Hematopoietic multipotent progenitor cell (in vitro differentiated cells): ENCODE measurements around the gene MAP2K2. TPM values are rescaled to one million over a fixed set of nuclear protein-coding genes. Genes with fewer than 3 reads are reported as not detected.

Experiments used
- DNase-seq, 3 donors: peaks; one replicate each; pipeline ENCODE4 v3.0.0-alpha.2; 2011 to 2015; ENCODE audit warnings: low read depth in 2 of 3, low spot score in 2 of 3
- total RNA-seq: library from RNA; depleted of rRNA; stranded (reverse); fragments of >200 nt; gene quantifications from one replicate; pipeline ENCODE4 v1.2.3, GENCODE V29; 2012

MAP2K2 gene
- total RNA-seq, 1 donor: 136 TPM

DNA sequence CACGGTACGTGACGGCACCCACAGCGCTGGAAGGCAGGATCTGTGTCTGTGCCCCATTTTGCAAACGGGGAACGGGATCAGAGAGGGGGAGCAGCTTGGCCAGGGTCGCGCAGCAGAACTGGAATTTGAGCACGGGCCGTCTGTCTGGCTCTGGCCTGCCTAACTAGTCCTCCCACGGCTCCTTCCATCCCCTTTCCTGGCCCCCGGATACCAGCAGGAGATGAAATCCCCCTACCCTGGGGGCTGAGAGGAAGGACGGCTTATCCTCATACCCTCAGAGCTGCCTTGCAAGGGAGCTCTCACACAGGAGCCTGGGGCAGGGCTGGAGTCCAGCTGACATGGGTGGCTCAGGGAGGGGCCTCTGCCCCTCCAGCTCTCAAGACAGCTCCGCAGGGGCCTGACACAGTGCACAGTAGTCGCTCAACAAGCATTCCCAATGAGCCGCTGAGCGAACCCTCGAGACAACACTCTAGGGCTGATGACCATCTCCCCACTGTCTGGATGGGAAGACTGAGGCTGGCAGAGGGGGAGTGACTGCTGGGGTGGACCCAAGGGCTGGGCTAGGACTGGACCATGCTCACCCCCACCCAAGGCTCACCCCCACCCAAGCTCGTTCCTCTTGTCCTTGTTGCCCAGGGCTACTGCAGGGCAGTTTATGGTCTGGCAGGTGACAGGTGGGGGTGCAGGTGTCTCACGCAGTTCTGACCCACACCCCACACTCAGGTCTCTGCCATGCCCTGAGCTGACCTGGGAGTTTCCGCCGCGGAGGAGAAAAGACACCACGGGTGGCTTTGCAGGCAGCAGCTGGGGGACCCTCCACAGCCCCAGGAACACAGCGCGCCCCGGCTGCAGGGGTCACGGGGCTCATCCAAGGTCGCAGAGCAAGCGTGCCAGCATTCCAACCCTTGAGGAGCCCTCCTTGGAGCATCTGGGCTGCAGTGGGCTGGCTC lies 61.2 kb downstream of the MAP2K2 start:
- DNase-seq: no peak

DNA sequence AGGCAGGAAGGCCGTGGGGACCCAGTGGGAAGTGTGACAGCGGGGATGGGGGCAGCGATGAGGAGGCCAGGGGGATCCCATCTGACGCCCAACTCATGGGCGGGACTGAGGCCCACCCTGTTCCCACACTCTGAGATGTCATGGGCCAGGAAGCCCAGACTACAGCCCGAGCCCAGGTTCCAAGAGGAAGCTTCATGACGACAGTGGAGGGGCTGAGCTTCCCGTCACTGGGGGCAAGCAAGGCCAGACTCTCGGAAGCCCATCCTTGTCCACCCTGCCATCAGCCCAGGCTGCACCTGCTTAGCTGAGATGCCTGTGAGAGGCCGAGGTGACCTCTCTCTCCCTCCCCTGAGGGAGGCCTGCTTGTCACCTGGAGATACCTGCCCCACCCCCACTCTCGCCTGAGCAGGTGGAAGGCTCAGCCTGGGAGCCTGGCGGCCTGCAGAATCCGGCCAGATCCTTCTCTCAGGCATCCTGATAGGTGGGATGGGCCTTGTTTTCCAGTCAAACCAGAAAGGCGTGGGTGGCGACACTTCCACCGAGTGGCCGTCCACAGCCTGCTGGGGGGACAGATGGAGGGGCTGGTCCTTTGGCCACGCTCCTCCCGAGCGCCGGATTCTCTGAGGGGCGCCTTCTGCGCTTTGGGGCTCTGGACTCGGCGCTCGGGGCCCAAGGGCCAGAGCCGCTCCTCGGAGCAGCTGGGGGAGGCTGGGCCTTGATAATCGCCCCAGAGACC lies 62.1 kb downstream of the MAP2K2 start:
- no peak for DNase-seq

DNA sequence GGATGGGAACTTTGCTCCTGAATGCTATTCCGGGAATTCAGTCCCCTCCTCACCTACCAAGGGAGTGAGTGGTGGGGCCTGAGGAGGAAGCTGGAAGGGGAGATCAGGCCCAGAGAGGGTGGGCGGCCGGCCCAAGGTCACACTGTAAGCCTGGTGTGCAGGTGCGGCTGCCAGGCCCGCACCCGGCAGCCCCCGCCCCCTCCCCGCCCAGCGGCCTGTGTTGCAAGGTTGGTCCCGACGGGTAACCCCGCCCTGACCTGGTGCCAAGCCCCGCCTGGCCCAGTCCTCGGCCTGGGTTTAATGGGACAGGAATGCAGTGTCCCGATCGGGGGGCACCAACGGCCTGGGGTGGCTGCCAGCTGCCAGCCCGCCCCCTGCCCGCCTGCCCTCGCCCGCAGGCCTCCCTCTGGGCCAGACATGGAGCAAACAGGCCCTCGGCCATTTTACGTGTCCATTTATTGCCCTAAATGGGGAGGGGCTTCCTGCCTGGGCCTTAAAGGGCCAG lies 62.7 kb downstream of the MAP2K2 start:
- no peak for DNase-seq

DNA sequence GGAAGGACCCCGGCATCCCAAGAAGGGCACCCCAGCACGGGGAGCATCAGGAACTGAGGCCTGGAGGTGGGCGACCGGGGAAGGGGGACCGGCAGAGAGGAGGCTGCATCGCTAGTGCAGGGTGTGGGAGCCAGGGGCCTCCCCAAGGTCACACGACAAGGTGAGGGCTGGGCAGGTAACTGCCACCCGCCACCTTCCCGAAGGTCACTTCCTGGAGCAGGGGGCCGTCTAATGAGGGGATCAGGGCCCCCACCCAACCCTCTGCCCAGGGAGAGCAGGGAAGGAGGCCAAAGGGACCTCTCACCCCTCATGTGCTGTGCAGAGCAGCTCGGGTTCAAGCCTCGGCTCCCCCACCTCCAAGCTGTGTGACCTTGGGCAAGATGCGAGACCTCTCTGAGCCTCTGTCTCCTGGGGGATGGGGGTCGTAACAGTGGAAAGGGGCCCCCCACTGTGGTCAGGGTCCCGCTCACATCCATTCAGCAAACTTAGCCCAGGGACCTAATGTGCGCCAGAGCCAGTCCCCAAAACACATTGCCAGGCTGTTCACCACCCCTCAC lies 63.2 kb downstream of the MAP2K2 start:
- no peak for DNase-seq

DNA sequence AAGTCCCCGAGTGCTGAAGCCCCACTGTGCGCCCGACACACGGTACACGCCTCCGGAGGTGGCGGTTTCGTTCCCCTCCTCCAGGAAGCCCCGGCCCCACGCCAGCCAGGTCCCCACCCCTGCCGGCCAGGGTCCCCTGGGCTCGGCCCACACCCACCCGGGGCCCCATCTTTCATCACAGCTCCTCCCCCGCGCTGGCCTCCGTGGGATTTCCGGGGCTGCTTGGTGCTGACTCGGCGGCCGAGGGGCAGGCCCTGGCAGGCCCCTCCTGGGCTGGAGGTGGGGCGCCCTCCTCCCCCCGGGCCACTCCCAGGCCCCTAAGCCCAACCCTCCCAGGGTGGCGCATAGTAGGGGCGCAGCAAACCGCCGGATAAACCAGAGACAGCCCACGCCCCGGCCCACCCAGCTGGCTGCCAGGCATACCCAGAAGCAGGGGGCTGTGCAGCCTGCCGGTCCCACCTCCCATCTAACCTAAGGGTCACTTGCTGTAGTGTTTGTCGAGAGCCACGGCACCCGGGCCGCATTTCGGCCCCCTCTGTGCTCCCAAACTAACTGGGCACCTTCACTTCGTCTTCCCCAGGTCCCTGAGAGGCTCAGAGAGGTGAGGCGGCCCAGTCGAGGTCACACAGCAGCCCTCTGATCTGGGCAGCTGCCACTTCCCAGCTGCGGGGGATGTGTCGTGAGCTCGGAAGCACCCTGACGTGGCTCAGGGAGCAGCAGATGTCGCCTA lies 63.9 kb downstream of the MAP2K2 start:
- no peak for DNase-seq

DNA sequence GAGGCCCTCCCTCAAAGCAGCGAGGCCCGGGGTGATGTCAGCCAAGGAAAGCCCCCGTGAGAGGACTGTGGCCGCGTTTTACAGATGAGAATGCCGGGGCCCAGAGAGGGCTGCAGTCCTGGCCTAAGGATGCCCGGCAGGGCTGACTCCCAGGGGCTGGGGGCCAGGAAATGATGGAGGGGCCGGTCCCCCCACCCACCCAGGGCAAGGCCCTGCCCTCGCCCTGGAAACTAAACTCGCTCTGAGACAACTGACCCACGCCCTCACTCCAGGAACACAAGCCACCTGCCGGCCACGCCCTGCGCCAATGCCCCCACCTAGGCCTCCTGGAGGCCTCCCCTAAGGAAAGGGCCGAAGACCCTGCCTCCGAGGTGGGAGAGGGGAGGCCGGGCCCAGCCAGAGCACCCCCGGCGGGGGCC lies 64.5 kb downstream of the MAP2K2 start:
- DNase-seq: no peak

DNA sequence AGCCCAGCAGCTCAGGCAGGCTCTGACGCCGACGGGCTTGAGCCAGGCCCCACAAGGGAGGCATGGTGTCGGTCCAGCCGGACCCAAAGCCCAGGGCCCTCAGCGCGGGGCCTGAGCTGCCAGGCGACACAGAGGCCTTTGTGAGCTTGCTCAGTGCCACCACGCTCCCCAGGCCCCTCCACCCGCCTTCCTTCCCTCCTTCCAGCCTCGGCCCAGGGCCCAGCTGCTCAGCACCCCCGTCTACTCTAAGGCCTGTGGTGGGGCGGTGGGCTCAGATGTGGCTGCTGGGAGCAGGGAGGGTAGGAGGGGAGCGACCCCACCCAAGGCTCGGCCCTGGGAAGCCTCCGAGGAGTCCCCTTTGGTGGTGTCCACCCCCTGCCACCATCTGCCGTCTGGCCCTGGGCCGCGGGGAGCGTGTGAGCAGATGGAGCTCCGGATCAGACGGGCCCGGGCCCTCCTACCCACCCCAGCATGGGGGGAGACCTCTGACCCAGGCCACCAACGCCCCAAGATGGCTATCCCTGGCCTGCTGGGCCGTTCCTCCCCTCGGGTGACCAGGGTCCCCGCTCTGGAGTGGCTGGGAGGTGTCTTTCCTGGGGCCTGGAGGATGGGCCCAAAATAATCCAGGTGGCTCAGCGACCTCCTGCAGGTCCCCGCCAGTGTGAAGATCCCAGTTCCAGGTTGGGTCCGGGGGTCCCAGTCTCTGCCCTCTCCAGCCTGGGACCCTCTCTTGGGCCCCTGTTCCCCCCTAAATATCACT lies 65.0 kb downstream of the MAP2K2 start:
- no peak for DNase-seq

DNA sequence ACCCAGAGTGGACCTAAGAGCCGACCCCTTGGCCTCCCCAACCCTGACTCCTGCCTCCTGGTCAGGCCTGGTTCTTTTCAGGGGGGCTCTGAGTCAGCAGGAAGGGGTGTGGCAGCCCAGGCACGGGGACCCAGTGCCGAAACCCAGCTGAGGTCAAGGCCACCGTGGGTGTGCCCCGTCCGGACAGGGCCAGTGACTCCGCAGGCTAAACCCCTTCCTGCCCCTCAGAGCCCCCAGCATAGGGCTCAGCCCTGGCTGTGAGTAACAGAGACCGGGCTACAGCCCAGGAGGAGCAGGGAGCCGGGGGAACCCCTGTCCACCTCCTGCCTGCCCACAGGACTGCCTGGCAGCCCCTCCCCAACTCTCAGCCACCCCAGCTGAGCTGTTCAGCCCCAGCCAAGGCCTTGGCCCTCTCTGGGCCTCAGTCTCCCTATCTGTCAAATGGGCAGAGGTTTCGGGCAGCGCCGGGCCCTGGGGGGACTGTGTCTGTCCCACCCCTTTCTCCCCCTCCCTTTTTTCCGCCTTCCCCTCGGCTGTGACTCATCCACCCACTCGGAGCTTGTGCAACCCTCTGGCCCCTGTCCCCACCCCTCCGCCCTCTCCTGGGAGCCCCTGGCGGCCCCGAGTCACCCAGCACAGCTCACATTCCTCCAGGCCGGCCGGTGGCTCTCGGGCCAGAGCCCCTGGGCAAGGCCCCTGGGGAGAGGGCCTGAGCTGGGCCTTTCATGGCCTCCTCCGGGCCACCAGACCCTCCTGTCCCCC lies 65.8 kb downstream of the MAP2K2 start:
- peak in 2 of 3 donors; percentile 61 to 71 for DNase-seq

DNA sequence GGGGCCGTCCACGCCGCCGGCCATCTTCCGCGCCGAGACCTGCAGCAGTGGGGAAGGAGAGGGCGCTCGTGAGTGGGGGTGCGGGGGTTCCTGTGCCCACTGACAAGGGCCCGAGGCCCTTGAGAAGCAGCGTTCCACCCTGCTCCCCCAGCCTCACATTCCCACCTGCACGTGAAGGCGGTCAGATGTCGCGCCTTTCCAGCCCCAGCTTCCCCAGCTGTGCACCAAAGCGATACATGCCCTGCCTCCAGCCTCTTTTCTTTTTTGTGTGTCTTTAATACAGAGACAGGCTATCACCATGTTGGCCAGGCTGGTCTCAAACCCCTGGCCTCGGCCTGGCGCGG lies 68.7 kb downstream of the MAP2K2 start:
- DNase-seq: no peak

DNA sequence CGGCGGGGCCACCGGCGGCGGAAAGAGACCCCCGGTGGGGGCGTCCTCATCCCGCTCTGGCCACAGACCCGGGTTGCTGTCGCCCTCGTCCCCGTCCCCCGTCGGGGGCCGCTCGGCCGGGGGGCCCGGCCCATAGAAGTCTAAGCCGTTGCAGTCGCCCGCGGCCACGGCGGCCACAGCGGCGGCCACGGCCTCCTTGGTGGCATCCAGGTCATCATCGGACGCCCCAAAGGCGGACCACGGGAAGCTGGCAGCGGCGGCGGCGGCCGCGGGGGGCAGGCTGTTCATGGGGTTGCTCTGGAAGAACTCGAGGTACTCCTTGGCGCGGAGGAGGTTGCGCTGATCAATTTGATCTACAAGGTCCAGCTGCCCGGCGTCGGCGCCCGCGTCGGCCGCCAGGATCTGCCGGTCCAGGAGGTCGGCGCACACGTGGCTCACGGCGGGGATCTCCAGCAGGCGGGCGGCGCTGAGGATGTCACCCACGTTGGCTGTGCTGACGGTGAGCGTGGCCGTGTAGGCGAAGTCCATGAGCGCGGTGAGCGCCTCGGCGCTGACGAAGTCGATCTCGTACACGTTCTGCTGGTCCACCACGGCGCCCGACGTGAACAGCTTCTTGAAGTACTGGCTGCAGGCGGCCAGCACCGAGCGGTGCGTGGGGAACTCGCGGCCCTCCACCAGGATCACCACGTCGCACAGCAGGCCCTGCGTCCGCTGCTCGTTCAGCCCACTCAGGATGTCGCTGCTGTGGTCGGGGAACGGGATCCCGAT lies 69.3 kb downstream of the MAP2K2 start:
- no peak for DNase-seq

DNA sequence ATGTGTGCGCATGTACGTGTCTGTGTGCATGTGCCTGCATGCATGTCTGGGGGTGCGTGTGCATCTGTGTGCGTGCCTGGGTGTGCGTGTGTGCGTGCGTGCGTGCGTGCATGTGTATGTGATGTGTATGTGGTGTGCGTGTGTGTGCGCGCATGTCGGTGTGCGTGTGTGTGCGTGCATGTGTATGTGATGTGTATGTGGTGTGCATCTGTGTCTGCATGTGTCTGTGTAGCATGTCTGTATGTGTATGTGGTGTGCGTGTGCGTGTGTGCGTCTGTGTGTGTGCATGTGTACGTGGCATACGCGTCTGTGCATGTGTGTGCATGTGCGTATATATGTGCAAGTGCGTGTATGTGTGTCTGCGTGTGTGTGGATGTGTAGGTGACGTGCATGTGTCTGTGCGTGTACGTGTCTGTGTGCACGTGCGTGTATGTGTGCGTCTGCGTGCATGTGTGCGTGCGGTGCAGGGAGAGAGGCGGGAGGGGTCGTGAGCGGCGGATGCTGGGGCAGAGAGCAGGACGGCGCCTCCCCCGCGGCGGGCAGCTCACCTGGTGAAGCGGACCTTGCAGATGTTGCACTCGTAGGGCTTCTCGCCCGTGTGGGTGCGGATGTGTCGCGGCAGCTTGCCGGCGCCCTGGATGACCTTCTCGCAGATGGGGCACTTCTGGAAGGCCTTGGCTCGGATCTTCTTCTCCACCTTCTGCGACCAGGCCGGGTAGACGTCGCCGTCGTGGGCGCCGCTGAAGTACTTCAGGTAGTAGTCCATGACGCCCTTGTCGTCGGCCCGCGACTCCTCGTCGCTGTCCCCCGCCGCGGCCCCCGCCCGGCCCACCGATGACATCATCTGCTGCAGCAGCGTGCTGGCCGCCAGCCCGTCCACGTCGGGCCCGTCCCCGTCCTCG lies 70.2 kb downstream of the MAP2K2 start:
- DNase-seq: no peak

DNA sequence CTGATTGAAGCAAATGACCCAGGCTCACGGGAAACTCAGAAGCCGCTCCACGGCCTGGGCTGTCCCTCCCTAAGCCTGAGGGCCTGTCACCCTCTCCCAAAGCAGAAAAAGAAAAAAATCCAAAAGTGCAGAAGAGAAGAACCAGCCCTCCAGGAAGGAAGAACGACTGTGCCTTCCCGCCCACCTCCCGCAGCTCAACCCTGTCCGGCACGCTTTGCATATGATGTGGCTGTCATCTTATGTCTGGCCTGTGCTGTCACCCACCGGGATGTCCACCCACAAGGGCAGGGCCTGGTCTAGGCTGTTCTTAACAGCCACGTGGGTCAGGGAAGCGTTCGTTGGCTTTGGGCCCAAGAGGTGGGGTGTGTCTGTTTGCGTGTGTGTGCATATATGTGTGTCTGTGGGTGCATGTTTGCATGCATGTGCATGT lies 70.9 kb downstream of the MAP2K2 start:
- no peak for DNase-seq

DNA sequence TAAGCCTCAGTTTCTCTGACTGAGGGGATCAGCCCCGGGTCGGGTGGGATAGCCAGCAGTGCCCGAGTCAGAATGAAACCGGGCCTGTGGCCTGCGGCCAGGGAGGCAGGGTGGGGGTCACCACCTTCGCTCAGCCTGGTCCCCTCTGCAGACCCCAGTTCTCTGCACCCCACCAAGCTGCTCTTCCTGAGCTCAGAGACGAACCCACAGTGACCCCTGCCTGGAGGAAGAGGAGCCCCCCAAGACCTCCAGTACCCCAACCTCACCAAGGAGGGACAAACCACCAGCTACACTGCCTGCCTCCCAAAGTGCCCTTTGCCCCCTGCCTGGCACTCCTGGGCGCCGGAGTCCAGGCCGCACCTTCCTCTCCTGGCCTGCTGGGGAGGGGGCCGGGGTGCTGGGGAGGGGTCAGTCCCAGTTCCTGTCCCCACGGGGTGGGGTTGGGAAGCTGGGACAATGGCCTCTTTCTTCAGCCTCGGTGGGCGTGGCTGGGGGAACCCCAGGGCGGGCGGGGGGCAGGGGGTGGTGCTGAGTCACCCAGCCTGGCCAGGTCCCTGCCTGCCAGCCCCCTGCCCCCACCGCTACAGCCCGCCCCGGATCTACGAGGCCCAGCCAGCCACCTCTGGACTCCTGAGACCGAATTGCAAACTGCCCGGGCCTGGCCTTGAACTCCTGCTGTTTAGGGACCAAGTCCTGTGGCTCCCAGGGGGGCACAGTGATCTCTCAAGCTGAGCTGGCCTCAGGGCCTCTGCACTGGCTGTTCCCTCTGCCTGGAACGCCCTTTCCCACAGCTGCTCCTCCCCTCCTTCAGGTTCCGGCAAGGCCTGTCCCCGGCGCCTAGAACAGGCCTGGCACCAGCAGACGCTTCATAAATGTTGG lies 71.6 kb downstream of the MAP2K2 start:
- peak in 1 of 3 donors; percentile 45 for DNase-seq

DNA sequence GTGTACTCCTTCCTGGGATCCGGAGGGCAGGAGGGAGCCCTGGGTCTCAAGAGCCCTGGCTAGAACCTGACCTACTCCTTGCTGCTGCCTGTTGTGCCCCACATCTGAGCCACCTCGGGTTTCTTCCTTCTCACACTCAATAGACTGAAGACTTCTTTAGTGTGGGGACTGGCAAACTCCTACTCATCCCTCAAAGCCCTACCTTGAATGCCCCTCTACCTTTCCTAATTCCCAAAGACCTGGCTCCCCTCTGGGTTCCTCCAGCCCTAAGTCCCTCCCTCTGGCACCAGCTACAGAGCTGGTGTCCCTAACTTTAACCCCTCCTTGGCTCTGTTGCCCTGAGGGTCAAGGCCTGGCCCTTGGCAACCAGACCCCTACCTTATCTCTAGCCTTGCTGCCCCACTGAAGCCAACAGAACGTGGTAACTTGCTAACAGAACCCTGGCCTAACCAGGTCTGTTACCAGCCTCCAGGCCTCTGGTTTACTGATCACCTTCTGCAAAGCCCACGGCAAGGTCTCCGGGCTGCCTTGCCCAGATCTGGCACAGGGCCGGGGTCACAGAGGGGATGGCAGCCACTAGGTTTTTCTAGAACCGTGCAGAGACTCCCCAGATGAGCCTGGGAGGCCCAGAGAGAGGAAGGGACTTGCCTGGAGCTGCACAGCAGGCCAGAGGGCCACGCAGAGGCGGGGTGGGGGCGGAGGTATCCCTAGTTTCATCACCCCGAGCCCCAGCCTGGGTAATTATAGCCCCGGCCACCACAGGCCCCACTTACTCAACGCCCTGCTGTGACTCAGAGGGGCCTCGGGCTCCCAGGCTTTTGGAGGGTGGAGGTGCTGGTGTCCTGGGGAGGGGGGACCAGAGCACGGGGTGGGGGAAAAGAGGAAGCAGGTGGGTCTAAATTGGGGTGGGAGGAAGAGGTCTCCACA lies 72.5 kb downstream of the MAP2K2 start:
- peak in 1 of 3 donors; percentile 28 for DNase-seq

DNA sequence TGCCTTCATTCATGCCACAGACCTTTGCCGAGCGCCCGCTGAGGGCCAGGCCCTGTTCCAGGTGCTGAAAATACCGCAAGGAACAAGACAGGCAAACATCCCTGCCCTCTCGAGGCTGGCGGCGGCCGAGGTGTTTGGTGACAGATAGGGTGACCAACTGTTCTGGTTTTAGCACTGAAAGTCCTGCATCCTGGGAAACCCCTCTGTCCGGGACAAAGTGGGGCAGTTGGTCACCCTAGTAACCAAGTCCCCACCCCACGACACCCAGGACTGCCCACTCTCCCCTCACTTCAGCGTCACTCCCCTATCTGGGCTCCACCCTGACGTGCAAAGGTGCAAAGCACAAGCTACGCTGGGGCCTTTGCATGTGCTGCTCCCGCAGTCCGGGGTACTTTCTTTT lies 74.5 kb downstream of the MAP2K2 start:
- no peak for DNase-seq
